Gastroesophageal sphincter (tissue), 4 donors: ENCODE data around the gene ISYNA1. TPM values are rescaled to one million over a fixed set of nuclear protein-coding genes. Genes with fewer than 3 reads are reported as not detected.
A peak's percentile ranks its signal among the peaks of the same experiment; 100 is the strongest.

Experiments used
- ATAC-seq: fragments of 150-250 bp; one replicate; pipeline ENCODE4 v1.9.1; 2016; ENCODE audit warnings: mild to moderate bottlenecking, moderate library complexity
- H3K27ac ChIP-seq, 4 donors: fragments of 200-600 bp; sonication (generic) in 3 of 4; 1 replicate in 3 of 4; 2 replicates in 1 of 4; pipeline ENCODE4 v1.5.1; 2016 to 2019
- H3K27me3 ChIP-seq: fragments of 200-600 bp; sonication (generic); one replicate; pipeline ENCODE4 v1.5.1; 2019
- H3K36me3 ChIP-seq, 2 donors: fragments of 200-600 bp; sonication (generic); one replicate each; pipeline ENCODE4 v1.5.1; 2019; ENCODE audit warnings: control low read depth in 1 of 2
- H3K4me1 ChIP-seq, 3 donors: fragments of 200-600 bp; sonication (generic); 1 replicate in 2 of 3; 2 replicates in 1 of 3; pipeline ENCODE4 v1.5.1; 2016 to 2019; ENCODE audit warnings: control low read depth in 2 of 3
- H3K4me3 ChIP-seq, 2 donors: fragments of 200-600 bp; sonication (generic); one replicate each; pipeline ENCODE4 v1.5.1; 2019; ENCODE audit warnings: mild to moderate bottlenecking in 1 of 2, moderate library complexity in 1 of 2
- H3K9me3 ChIP-seq, 3 donors: fragments of 200-600 bp; sonication (generic); one replicate each; pipeline ENCODE4 v1.5.1; 2017 to 2019; ENCODE audit warnings: control low read depth in 2 of 3
- EP300 ChIP-seq: sonication (generic); formaldehyde crosslinking; IDR thresholded peaks from one replicate; pipeline ENCODE4 v1.6.1; 2017; ENCODE audit warnings: antibody characterized with exemption, mild to moderate bottlenecking
- POLR2A ChIP-seq, 2 donors: fragments of 450-650 bp; IDR thresholded peaks; one replicate each; pipeline ENCODE4 v1.6.1; 2017; ENCODE audit warnings: antibody characterized with exemption in 2 of 2, mild to moderate bottlenecking in 2 of 2, moderate library complexity in 1 of 2
- POLR2AphosphoS5 ChIP-seq: sonication (generic); formaldehyde crosslinking; IDR thresholded peaks from one replicate; pipeline ENCODE4 v1.6.1; 2017; ENCODE audit warnings: antibody characterized with exemption
- WGBS, 2 donors: methylation state at CpG; one replicate each; pipeline ENCODE4 v1.1.5; 2018; ENCODE audit warnings: low coverage in 1 of 2; 5-methylcytosine and 5-hydroxymethylcytosine counted together
- total RNA-seq, 4 donors: library from RNA; depleted of rRNA; stranded (reverse); fragments of >200 nt; gene quantifications; one replicate each; pipeline ENCODE4 v1.1.0, GENCODE V29; 2016
- TF ChIP-seq, protein P1 (sequence below), 4 experiments: fragments of 200-600 bp in 2 of 4; fragments of 450-650 bp in 2 of 4; sonication (generic) in 1 of 4; IDR thresholded peaks; one replicate each; pipeline ENCODE4 v1.5.1; 2017 to 2019; ENCODE audit warnings: antibody characterized with exemption in 4 of 4, mild to moderate bottlenecking in 2 of 4, moderate library complexity in 2 of 4

ISYNA1 gene
- total RNA-seq, 4 donors from 2014 or later, result 15.2 to 31.6 (median 19.8) TPM

DNA sequence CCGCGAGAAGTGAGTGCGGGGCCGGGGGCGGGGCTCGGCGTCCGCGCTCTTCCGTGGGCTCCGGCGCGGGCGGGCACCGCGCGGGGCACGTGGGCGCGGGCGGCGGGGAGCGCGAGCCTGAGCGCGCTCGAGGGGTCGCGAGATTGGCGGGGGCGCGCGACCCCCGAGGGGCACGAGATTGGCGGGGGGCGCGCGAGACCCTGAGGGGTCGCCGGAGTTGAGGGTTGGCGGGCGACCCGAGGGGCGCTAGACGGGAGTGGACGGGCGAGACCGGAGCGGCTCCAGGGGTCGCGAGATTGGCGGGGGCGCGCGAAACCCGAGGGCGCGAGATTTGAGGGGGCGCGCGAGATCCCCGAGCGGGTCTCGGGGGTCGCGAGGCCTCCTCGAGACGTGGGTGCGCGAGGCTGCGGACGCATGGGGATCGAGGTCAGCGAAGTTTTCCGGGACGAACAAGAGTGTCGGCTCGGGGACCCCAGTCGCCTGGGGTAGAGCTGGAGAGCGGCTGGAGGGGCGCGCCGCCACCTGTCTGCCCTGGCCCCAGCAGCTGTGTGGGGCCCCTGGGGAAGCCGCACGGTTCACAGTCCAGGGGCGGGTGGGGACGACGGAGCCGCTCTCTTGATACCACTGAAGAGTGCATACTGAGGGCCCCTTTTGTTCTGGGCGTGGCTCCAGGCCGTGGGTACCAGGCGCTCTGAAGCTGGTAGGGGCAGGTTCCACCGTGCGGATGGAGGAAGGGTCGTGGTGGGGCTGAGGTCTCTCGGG is 18.1 kb downstream of the ISYNA1 start:
- peaks cover 0 to 96% (median 62%) of the 10 kb centered on the region in 3 donors for H3K4me1 ChIP-seq
- no peak for ATAC-seq
- H3K4me3 ChIP-seq, result peak overlapping the region; percentile 43 to 82
- WGBS, 2 donors, result no CpG with 5 or more reads among the region's 97 CpGs
- no peak for TF ChIP-seq EP300
- TF ChIP-seq, protein P1, sequence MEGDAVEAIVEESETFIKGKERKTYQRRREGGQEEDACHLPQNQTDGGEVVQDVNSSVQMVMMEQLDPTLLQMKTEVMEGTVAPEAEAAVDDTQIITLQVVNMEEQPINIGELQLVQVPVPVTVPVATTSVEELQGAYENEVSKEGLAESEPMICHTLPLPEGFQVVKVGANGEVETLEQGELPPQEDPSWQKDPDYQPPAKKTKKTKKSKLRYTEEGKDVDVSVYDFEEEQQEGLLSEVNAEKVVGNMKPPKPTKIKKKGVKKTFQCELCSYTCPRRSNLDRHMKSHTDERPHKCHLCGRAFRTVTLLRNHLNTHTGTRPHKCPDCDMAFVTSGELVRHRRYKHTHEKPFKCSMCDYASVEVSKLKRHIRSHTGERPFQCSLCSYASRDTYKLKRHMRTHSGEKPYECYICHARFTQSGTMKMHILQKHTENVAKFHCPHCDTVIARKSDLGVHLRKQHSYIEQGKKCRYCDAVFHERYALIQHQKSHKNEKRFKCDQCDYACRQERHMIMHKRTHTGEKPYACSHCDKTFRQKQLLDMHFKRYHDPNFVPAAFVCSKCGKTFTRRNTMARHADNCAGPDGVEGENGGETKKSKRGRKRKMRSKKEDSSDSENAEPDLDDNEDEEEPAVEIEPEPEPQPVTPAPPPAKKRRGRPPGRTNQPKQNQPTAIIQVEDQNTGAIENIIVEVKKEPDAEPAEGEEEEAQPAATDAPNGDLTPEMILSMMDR (IDR thresholded peaks at IDR 0.05), result no peak
- TF ChIP-seq POLR2AphosphoS5, result no peak
- no peak for TF ChIP-seq POLR2A (IDR thresholded peaks at IDR 0.05)
- no peaks in the 10 kb centered on the region for H3K9me3 ChIP-seq
- peak overlapping the region; percentile 17 to 93 (median 90) for H3K27ac ChIP-seq
- no peaks in the 10 kb centered on the region for H3K27me3 ChIP-seq
- no peaks in the 10 kb centered on the region for H3K36me3 ChIP-seq

DNA sequence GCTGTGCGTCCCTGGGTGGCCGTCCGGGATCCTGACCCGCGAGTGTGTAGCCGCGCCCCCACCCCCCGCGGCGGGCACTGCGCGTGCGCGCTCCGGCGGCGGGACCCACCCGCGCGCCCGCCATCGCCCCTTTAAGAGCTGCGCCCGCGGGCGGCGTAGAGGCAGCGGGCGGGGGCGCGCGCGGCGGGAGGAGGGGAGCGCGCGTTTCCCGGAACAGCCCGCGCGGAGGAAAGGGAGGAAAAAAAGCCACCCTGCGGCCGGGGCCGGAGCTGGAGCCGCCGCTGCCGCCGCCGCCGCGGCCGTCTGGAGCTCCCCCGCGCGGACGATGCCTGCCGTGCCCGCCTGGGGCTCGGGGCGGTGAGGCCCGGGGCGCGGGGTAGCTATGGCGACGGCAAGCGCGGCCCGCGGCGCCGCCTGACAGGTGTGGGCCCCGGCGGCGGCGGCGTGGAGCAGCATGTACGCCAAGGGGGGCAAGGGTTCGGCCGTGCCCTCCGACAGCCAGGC is 18.7 kb downstream of the ISYNA1 start, which contains the start of gene SSBP4:
TSS of gene SSBP4 (plus strand) at position 204 of the 504 bp plus-strand sequence. CDS start at position 455, 251 bp downstream.
- Histone ChIP-seq H3K36me3 (no peaks in the 10 kb centered on the region), H3K4me1 (peaks cover 0 to 96% (median 64%) of the 10 kb centered on the region in 3 donors), H3K27me3 (no peaks in the 10 kb centered on the region), H3K27ac (peak within 1 kb of the TSS; percentile 76 to 93 (median 90)), H3K4me3 (peak within 1 kb of the TSS; percentile 43 to 82), H3K9me3 (no peaks in the 10 kb centered on the region)
- TF ChIP-seq, protein P1 (IDR thresholded peaks at IDR 0.05), result peak in 3 of 4 experiments; percentile 51 to 80 (median 70)
- TF ChIP-seq POLR2AphosphoS5 (no peak), POLR2A (IDR thresholded peaks at IDR 0.05) (peak; percentile 26 to 52)
- no CpG with 5 or more reads among the region's 80 CpGs for WGBS, 2 donors
- ATAC-seq, result peak; percentile 35

DNA sequence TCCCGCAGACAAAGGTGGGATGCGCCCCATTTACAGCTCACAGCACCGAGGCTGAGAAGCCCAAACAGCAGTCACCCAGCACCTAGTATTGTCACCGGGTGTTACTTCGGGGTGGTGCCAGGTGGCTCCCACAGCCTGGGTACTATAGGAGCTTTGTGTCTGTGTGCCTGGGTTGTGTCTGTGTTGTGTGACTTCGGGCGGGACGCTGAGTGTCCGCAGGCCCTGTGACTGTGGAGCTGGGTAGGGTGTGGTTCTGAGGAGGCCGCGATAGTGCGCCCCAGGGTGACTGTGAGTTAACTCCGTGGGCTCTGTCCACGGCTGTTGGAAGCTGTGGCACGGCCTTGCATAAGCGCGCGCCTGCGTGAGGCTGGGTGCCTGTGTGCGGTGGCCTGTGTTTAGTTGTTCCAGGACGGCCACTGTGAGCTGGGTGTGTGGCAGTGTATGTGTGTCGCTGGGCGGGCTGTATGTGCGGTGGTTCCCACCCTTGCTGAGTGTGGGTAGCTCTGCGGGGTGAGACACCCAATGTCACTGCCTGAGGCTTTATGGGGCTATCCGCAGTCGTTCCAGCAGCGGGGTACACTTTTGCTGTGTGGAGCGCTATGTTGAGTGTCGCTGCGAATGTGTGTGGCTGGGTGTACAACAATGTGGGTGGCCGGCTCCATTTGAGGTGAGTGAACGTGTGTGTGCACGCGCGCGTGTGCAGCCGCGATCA is 19.3 kb downstream of the ISYNA1 start:
- WGBS, 2 donors, result 27 to 60% methylated on average over 1 to 6 of the region's 39 CpGs
- H3K27ac ChIP-seq, result peak overlapping the region; percentile 76 to 93 (median 90)
- TF ChIP-seq EP300 (no peak), POLR2AphosphoS5 (no peak), POLR2A (IDR thresholded peaks at IDR 0.05) (no peak)
- TF ChIP-seq, protein P1 (IDR thresholded peaks at IDR 0.05), result no peak
- H3K27me3 ChIP-seq, result no peaks in the 10 kb centered on the region
- H3K4me1 ChIP-seq, result peaks cover 0 to 91% (median 64%) of the 10 kb centered on the region in 3 donors
- peak; percentile 6 for ATAC-seq
- no peaks in the 10 kb centered on the region for H3K36me3 ChIP-seq
- H3K9me3 ChIP-seq, result no peaks in the 10 kb centered on the region
- H3K4me3 ChIP-seq, result peak overlapping the region; percentile 43 to 82

DNA sequence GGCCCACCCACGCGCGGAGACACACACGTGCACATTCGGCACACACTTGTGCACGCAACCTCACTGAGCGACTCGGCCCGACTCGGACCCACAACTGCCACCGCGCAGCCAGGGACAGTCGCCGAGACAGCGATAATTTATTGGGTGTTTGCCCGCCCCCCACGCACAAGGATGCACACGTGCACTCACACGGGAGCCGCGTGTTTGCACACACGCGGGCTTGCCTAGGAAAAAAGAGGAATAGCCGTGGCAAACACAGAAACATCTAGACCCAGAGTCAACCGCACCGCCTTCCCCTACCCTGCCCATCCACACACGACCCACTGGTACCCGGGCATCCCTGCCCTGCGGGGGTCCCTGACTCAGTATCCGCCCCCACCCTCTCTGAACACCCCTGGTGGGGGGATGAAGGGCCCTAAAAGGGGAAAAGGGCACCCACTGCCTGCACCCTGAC is 19.9 kb downstream of the ISYNA1 start:
- H3K4me1 ChIP-seq, result peaks cover 0 to 85% (median 59%) of the 10 kb centered on the region in 3 donors
- peak overlapping the region in 1 of 2 donors; percentile 82 for H3K4me3 ChIP-seq
- ATAC-seq, result no peak
- WGBS, 2 donors, result 17% methylated on average over 6 of the region's 30 CpGs; no CpG with 5 or more reads in 1 of the 2 donors
- H3K36me3 ChIP-seq, result no peaks in the 10 kb centered on the region
- H3K27me3 ChIP-seq, result no peaks in the 10 kb centered on the region
- no peaks in the 10 kb centered on the region for H3K9me3 ChIP-seq
- no peak for TF ChIP-seq POLR2A (IDR thresholded peaks at IDR 0.05)
- no peak for TF ChIP-seq POLR2AphosphoS5
- TF ChIP-seq, protein P1 (IDR thresholded peaks at IDR 0.05), result no peak
- TF ChIP-seq EP300, result no peak
- H3K27ac ChIP-seq, result peak overlapping the region; percentile 76 to 93 (median 90)
